OCI-LY1 (cell line): ENCODE data around the gene RBMS1.

ENCODE experiments used
- H2AFZ ChIP-seq: fragments of 200-600 bp; sonication (generic), shearing (Covaris generic); 2 replicates; pipeline ENCODE4 v1.6.0; 2014; ENCODE audit warnings: antibody characterized with exemption, mild to moderate bottlenecking, low read length
- H3F3A ChIP-seq: fragments of 200-600 bp; sonication (generic), shearing (Covaris generic); 2 replicates; pipeline ENCODE4 v1.6.0; 2014; ENCODE audit warnings: mild to moderate bottlenecking, antibody characterized with exemption, low read length, moderate library complexity; ENCODE audit not compliant: insufficient read depth
- H3K27ac ChIP-seq: fragments of 200-600 bp; sonication (generic); 2 replicates; pipeline ENCODE4 v1.5.1; 2014; ENCODE audit warnings: low read length, mixed run types, mild to moderate bottlenecking, low read depth; ENCODE audit not compliant: poor library complexity, severe bottlenecking
- H3K27me3 ChIP-seq: fragments of 200-600 bp; sonication (generic); 2 replicates; pipeline ENCODE4 v1.6.0; 2014; ENCODE audit warnings: antibody characterized with exemption, mild to moderate bottlenecking, low read length, moderate library complexity; ENCODE audit not compliant: insufficient read depth
- H3K36me3 ChIP-seq: fragments of 200-600 bp; sonication (generic); 2 replicates; pipeline ENCODE4 v1.6.1; 2014; ENCODE audit warnings: mild to moderate bottlenecking, antibody characterized with exemption, low read length, moderate library complexity, mixed read lengths; ENCODE audit not compliant: insufficient read depth
- H3K4me1 ChIP-seq: fragments of 200-600 bp; sonication (generic); 2 replicates; pipeline ENCODE4 v1.5.1; 2014; ENCODE audit warnings: mild to moderate bottlenecking, low read length, moderate library complexity; ENCODE audit not compliant: insufficient read depth, severe bottlenecking
- H3K4me2 ChIP-seq: fragments of 200-600 bp; sonication (generic), shearing (Covaris generic); 2 replicates; pipeline ENCODE4 v1.6.1; 2014; ENCODE audit warnings: low read length
- H3K4me3 ChIP-seq: fragments of 200-600 bp; sonication (generic); 2 replicates; pipeline ENCODE4 v1.5.1; 2014; ENCODE audit warnings: low read length, low read depth, mild to moderate bottlenecking, mixed read lengths; ENCODE audit not compliant: poor library complexity, severe bottlenecking
- H3K79me2 ChIP-seq: fragments of 200-600 bp; shearing (Covaris generic); 2 replicates; pipeline ENCODE4 v1.6.1; 2016; ENCODE audit warnings: mixed run types, low read length, mixed read lengths; ENCODE audit not compliant: insufficient read depth
- H3K9ac ChIP-seq: fragments of 200-600 bp; sonication (generic), shearing (Covaris generic); 2 replicates; pipeline ENCODE4 v1.6.1; 2014; ENCODE audit warnings: mild to moderate bottlenecking, low read length, mixed read lengths
- H3K9me2 ChIP-seq: fragments of 200-600 bp; sonication (generic), shearing (Covaris generic); 2 replicates; pipeline ENCODE4 v1.6.1; 2014; ENCODE audit warnings: low read depth, mild to moderate bottlenecking, low read length, mixed read lengths
- H3K9me3 ChIP-seq: fragments of 200-600 bp; shearing (Covaris generic); 2 replicates; pipeline ENCODE4 v1.6.1; 2014; ENCODE audit warnings: low read length, mixed read lengths
- H4K20me1 ChIP-seq: fragments of 200-600 bp; sonication (generic), shearing (Covaris generic); 2 replicates; pipeline ENCODE4 v1.6.0; 2016; ENCODE audit warnings: mild to moderate bottlenecking, low read length; ENCODE audit not compliant: insufficient read depth
- CTCF ChIP-seq: fragments of 200-600 bp; sonication (generic), shearing (Covaris generic); IDR thresholded peaks from 2 replicates; pipeline ENCODE4 v1.5.1; 2017; ENCODE audit warnings: mild to moderate bottlenecking, antibody characterized with exemption, low read length, moderate library complexity, mixed read lengths
- EZH2 ChIP-seq: fragments of 200-600 bp; sonication (generic), shearing (Covaris generic); IDR thresholded peaks from 2 replicates; pipeline ENCODE4 v1.8.0; 2017; ENCODE audit warnings: borderline replicate concordance, mixed run types, mild to moderate bottlenecking, antibody characterized with exemption, low read length, moderate library complexity, mixed read lengths

RBMS1 gene

GRCh38 chr2:160517731-160518130 lies 24.1 kb upstream of the RBMS1 start:
- no peaks in the 10 kb centered on the region for H3K79me2 ChIP-seq
- no peak overlapping the region for H3K4me2 ChIP-seq
- H3K9me3 ChIP-seq = no peaks in the 10 kb centered on the region
- H4K20me1 ChIP-seq = no peaks in the 10 kb centered on the region
- H3K36me3 ChIP-seq = no peaks in the 10 kb centered on the region
- H2AFZ ChIP-seq = no peak overlapping the region
- H3K4me1 ChIP-seq = no peaks in the 10 kb centered on the region
- TF ChIP-seq CTCF (no peak), EZH2 (no peak)
- H3K9me2 ChIP-seq = no peaks in the 10 kb centered on the region
- H3K27me3 ChIP-seq = no peaks in the 10 kb centered on the region
- no peak overlapping the region for H3K4me3 ChIP-seq
- no peak overlapping the region for H3K9ac ChIP-seq
- no peaks in the 10 kb centered on the region for H3F3A ChIP-seq
- no peak overlapping the region for H3K27ac ChIP-seq

GRCh38 chr2:160516547-160517365 lies 23.1 kb upstream of the RBMS1 start:
- Histone ChIP-seq H3F3A (no peaks in the 10 kb centered on the region), H3K9ac (no peak overlapping the region), H3K36me3 (no peaks in the 10 kb centered on the region), H4K20me1 (no peaks in the 10 kb centered on the region), H3K79me2 (no peaks in the 10 kb centered on the region), H3K27ac (no peak overlapping the region), H3K4me3 (no peak overlapping the region), H3K9me3 (no peaks in the 10 kb centered on the region), H2AFZ (no peak overlapping the region), H3K9me2 (no peaks in the 10 kb centered on the region), H3K27me3 (no peaks in the 10 kb centered on the region), H3K4me1 (no peaks in the 10 kb centered on the region), H3K4me2 (no peak overlapping the region)
- TF ChIP-seq CTCF (no peak), EZH2 (no peak)

- TF ChIP-seq CTCF = no peak
- TF ChIP-seq EZH2 = no peak
- Histone ChIP-seq H3F3A (no peaks in the 10 kb centered on the region), H3K27me3 (no peaks in the 10 kb centered on the region), H3K9ac (no peak overlapping the region), H3K9me2 (no peaks in the 10 kb centered on the region), H3K4me1 (no peaks in the 10 kb centered on the region), H3K27ac (no peak overlapping the region), H3K4me3 (no peak overlapping the region), H2AFZ (no peak overlapping the region), H3K9me3 (no peaks in the 10 kb centered on the region), H3K36me3 (no peaks in the 10 kb centered on the region), H3K4me2 (no peak overlapping the region), H4K20me1 (no peaks in the 10 kb centered on the region), H3K79me2 (no peaks in the 10 kb centered on the region)
Observed at GRCh38 chr2:160515120-160515519, 21.5 kb upstream of the RBMS1 start.
